ENCODE measurements around the gene ANKS3. TPM values are rescaled to one million over a fixed set of nuclear protein-coding genes. Genes with fewer than 3 reads are reported as not detected.

Gene ANKS3
- total RNA-seq, 3 donors from 2014 or later = 18.2 to 32.3 (median 21.3) TPM

DNA sequence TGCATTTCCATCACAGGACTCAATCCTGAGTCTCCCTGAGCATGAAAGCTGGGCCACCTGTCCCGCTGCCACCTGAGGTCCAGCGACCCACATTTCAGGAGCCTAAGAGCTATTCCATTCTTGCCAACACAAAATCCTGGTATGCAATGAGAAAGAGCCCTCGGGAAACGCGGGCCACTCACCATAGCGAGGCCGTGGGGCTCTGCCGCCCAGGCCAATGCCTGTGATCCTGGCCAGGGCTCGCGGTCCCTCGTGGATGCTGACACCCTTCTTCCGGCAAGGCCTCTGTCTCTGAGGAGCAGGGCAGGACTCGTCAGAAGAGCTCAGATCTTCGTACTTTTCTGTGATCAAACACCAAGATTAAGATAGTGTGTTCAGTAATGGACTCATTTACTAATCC, 29.2 kb downstream of the ANKS3 start:
- intact Hi-C loops (cut with DNase I, micrococcal nuclease) = no loop called here
- ATAC-seq (no peak), DNase-seq (no peak)
- no peak for TF ChIP-seq CTCF (IDR thresholded peaks at IDR 0.05)
- Histone ChIP-seq H3K4me3 (no peak overlapping the region), H3K4me1 (ENCODE audit: low read depth) (peaks cover 17% of the 10 kb centered on the region), H3K36me3 (ENCODE audit: low read depth) (no peaks in the 10 kb centered on the region), H3K9me3 (no peaks in the 10 kb centered on the region)

DNA sequence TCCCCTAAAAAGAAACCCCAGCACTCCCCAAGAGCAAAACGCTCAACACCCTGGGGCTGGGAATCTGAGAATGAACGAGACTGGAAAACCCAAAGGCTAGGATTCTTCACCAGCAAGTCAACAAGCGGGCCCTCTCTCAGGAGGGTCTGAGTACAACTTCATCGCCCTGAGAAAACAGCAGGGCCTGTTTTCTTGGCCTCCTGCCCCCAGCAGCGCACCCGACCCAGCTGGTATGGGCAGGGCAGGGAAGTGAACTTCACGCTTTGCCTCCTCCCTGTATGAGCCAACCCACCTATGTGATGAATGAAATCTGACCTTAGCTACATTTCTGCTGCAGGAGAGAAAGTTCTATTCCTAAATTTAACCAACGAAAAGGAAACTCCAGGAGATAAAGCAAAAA, 29.6 kb downstream of the ANKS3 start:
- no peak for DNase-seq
- no peak for TF ChIP-seq CTCF (IDR thresholded peaks at IDR 0.05)
- Histone ChIP-seq H3K9me3 (no peaks in the 10 kb centered on the region), H3K4me3 (no peak overlapping the region), H3K36me3 (ENCODE audit: low read depth) (no peaks in the 10 kb centered on the region), H3K4me1 (ENCODE audit: low read depth) (peaks cover 17% of the 10 kb centered on the region)
- intact Hi-C loops (cut with DNase I, micrococcal nuclease) = no loop called here
- ATAC-seq = no peak

- no peaks in the 10 kb centered on the region for H3K36me3 ChIP-seq (ENCODE audit: low read depth)
- H3K9me3 ChIP-seq = no peaks in the 10 kb centered on the region
- ATAC-seq = no peak
- H3K4me1 ChIP-seq (ENCODE audit: low read depth) = peaks cover 17% of the 10 kb centered on the region
- TF ChIP-seq CTCF (IDR thresholded peaks at IDR 0.05) = no peak
- DNase-seq = no peak
- intact Hi-C loops (cut with DNase I, micrococcal nuclease) = no loop called here
- no peak overlapping the region for H3K4me3 ChIP-seq
Measured at GRCh38 chr16:4703906-4704305, 30.2 kb downstream of the ANKS3 start.

GRCh38 chr16:4702466-4702808, 31.6 kb downstream of the ANKS3 start:
- peak; percentile 44 for ATAC-seq
- TF ChIP-seq CTCF (IDR thresholded peaks at IDR 0.05) = no peak
- Histone ChIP-seq H3K4me1 (ENCODE audit: low read depth) (peaks cover 17% of the 10 kb centered on the region), H3K9me3 (no peaks in the 10 kb centered on the region), H3K36me3 (ENCODE audit: low read depth) (no peaks in the 10 kb centered on the region), H3K4me3 (no peak overlapping the region)
- intact Hi-C loops (cut with DNase I, micrococcal nuclease) = no loop called here
- peak in 2 of 3 donors; percentile 46 to 51 for DNase-seq

DNA sequence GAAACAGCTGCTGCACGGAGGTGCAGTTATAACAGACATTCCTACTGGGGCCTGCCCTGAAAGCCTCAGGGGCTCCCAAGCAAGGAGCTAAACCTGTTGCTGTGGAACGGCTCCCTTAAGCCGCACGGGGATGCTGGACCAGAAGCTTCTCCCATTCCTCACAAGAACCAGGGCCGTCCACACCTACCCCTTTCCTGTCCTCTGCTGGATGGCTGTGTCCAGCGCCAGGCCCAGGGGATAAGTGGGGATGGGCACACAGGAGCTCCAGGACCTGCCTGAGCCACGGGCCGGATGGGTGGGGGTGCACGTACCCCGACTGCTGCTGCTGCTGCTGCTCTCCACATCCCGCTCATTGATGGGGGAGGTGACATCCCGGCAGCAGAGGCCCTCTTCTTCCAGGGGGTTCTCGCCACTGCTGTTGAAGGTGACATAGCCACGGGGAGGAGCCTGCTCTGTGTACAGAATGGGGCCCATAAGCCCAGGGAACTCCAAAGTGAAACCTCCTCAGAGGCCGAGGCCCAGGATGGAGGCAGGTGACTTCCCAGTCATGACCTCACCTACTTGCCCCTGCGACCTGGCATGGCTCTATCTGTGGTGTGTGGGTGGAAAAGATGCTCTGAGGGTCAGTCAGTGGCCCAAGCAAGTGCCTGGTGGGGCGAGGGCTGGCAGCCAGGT, 32.1 kb downstream of the ANKS3 start:
- peaks cover 17% of the 10 kb centered on the region for H3K4me1 ChIP-seq (ENCODE audit: low read depth)
- ATAC-seq = peak; percentile 75
- H3K4me3 ChIP-seq = no peak overlapping the region
- no peaks in the 10 kb centered on the region for H3K36me3 ChIP-seq (ENCODE audit: low read depth)
- intact Hi-C loops (cut with DNase I, micrococcal nuclease) = no loop called here
- peak in 2 of 3 donors; percentile 63 for DNase-seq
- no peaks in the 10 kb centered on the region for H3K9me3 ChIP-seq
- TF ChIP-seq CTCF (IDR thresholded peaks at IDR 0.05) = no peak
